NOMO-1 treated with DMSO at 0.1 percent for 48 hours (cell line): Measurements from ENCODE around the gene AZU1.

Experiments
- DNase-seq: peaks from one replicate; lab custom pipeline; 2025; ENCODE audit not compliant: unreplicated experiment; lab: John Stamatoyannopoulos, UW

AZU1 gene, protein sequence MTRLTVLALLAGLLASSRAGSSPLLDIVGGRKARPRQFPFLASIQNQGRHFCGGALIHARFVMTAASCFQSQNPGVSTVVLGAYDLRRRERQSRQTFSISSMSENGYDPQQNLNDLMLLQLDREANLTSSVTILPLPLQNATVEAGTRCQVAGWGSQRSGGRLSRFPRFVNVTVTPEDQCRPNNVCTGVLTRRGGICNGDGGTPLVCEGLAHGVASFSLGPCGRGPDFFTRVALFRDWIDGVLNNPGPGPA

DNA sequence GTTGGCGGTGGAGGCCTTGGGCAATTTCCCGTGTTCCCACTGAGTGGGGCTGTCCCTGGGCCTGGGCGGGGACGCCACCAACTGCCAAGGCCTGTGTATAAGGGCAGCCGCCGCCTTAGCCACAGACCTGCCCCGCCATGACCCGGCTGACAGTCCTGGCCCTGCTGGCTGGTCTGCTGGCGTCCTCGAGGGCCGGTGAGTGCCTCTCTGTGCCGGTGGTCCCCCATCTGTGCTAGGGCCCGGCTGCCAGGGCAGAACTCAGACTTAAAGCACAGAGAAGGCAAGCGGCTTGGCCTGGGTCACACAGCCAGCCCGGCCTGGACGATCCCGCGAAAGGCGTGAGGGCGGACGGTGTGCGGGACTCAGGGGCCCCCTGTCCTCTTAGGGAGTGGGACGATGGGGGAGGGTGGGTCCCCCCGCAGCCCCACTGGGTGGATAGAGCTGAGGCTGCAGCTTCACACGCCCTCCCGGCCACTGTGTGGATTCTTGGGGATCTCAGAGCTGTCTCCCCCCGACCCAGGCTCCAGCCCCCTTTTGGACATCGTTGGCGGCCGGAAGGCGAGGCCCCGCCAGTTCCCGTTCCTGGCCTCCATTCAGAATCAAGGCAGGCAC lies at the start of gene AZU1:
Gene AZU1, plus strand, starts transcription at position 128 of the 612 bp plus-strand sequence. Its CDS starts 10 bp downstream, at position 138.
- peak; percentile 80 for DNase-seq

DNA sequence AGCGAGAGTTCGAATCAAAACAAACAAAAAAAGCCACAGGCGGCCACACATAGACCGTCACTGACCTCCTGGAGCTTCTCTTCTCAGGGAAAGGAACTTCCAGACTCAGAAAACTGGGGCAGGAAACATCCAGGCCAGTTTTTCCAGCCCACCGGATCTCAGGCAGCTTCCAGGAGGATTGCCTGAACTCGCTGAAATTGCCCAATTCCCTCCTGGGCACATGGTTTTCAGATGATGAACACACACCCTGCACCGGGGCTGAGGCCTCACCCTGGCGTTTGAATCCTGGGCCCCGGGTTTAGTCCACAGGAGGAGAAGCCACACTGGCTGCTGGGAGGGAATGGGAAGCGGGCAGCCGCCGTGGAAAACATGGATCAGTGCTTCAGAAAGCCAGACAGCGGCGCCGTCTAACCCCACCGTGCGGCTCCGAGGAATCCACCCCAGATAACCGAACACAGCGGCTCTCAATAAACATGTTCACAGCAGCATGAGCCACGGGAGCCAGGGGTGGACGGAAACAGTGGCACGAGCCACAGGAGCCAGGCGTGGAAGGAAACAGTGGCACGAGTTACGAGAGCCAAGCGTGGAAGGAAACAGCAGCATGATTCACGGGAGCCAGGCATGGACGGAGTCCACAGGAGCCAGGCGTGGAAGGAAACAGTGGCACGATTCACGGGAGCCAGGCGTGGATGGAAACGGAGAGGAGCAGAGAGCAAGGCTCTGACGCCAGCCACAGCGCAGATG lies 48.6 kb upstream of the AZU1 start:
- DNase-seq, result no peak

DNA sequence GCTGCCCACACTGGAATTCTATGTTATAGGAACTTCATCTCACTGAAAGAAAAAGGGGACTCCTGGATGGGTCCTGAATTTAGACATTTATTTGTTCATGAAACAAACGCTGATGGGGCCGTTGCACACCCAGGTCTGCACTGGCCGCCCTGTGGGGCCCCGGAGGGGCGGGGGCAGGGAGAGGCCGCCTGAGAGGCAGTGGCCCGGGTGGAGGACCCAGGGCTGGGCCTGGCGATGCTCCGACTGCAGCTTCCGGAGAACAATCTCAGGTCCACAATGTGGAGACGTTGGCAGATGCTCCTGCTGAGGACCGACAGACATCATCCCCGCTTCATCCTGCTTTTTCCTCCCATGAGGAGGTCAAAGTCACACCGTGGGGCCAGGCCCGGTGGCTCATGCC lies 46.7 kb upstream of the AZU1 start:
- no peak for DNase-seq

DNA sequence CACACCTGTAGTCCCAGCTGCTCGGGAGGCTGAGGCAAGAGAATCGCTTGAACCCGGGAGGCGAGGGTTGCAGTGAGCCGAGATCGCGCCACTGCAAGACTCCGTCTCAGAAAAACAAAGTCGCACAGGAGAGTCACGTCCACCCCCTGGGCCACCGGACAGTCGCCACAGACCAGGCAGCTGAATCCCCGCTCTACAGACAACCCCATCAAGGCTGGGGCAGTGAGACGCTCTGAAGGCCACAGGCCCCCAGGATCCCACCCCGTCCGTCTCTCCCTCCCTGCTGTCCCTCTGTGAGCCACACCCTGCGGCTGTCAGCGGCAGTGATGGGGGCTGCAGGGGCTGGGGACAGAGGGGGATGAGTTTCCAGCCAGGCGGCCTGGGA lies 45.8 kb upstream of the AZU1 start:
- no peak for DNase-seq

DNA sequence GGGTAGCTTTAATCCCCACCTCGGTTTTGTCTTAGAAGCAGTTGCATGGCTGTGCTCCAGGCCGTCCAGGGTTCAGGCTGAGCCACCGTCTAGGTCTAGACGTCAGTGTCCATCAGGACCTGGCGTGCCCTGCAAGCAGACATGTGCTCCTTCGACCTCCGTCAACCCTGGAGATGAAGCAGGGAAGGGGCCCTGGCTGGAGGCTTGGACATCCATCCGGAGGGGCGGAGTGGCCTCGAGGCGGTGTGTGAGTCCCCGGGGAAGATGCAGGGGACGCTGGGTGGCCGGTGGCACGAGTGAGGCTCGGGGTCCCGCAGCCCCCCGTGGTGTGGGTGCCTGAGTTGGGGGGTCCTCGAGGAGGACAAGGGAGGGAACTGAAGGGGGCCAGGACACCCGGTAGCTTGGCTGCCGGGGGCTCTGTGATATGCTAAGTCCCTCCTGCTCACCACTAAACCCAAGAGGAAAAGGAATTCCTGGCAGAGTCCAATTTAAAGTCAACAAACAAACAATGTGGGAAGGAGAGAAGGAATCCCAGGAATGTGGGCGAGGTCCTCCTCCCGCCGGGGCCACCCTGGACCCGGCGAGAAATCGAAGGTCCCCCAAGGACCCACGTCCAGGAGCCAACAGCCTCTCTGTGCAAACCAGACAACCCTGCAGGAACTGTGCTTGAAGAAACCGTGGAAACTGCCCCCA lies 45.3 kb upstream of the AZU1 start:
- DNase-seq, result no peak

DNA sequence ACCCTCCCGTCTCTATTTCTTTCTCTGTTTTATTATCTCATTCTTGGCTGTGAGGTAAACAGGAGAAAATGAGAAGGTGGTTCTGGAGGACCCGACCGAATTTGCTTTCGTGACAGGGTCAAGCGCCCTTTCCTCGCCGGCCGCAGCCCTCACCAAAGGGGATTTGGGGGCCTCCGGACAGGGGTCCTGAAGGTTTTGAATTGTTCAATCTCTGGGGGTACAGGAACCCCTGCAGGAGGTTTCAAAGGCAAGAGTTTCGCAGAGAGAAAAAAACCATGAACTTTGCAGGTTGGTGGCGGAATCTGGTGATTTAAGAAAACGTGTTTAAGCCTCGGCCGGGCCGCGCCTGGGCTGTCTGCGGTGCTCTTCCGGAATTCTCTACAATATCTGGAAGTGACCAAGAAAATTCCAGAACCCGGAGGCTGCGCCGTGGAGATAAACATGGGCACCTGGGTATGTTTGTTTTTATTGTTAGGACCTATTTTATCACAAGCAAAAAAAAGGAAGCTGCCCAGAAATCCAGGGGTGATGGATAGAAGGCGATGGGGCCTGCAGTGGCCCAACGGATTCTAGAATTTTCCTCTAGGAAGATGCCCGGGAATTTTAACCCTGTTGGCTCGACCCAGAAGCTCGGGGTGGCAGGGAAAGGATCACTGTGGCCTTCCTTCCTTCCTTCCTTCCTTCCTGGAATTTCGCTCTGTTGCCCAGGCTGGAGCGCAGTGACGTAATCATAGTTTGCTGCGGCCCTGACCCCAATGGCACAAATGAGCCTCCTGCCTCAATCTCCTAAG lies 44.6 kb upstream of the AZU1 start:
- no peak for DNase-seq

DNA sequence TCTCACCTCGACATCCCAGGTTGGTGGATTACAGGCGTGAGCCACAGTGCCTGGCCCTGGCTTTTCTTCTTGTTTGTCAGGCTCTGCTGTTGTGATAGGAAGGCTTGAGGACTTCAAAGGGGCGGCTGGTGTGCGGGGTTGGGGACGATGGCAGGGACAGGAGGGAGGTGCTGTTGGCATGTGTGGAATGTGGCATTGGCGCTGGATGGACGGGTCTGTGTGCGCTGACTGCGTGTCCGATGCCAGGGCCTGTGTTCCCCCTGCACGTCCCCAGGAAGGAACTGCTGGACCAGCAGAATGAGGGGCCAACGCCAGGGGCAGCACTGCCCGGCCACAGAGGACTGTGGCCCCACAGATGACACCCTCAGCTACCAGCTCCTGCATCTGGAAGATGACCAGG lies 43.1 kb upstream of the AZU1 start:
- no peak for DNase-seq

DNA sequence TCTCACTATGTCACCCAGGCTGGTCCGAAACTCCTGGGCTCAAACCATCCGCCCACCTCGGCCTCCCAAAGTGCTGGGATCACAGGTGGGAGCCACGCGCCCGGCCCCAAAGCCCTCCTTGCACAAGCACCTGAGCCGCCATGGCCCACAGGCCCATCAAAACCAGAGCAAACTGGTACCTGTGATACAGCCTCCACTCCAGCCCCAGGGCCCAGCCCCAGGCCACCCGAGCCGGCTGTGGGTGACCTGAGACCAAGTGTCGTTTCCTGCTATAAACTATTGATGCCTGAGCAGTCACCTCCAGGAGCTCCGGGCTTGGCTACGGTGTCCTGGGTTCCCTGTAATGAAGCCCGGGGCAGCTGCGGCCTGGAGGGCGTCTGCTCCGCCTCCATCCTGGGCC lies 40.1 kb upstream of the AZU1 start:
- DNase-seq, result no peak

DNA sequence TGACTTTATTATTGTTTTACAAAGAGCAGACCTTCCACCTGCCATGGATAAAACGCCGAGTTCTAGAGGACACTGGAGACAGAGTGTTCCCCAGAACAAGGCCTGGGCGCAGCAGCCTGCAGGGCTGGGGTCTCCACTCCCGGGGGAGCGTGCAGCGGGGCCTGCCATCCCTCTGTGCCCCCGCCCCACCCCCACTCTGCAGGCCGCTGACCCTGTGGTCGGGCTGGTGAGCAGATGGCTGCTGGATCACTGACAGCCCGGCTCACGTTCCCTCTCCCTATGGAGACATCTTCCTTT lies 39.0 kb upstream of the AZU1 start:
- DNase-seq, result no peak

DNA sequence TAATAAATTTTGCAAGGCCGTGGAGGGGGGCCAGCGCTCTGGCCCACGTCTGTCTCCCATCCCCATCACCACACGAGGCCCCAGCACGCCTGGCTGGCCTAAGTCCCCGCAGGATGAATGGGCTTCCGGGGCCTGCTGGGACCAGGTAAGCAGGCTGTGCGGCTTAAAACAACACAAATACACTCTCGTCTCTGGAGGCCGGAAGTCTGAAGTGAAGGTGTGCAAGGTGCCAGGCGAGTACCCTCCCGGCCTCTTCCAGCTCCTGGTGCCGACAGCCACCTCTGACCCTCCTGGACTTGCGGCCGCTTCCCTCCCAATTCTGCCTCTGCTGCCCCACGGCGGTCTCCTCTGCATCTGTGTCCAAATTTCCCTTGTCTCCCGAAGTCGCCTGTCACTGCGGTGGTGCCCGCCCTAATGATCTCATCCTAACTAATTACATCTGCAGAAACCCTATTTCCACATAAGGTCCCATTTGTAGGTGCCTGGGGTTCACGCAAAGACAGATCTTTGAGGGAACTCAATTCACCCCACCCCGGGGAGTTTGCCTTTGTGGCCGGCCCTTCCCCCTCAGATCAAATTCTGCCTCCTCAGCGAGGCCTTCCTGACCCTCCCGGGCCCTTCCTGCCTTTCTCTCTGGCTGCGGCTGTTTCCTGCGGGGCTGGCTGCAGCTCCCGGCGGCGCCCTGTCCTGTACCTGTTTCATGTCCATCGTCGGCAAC lies 38.5 kb upstream of the AZU1 start:
- DNase-seq, result no peak

DNA sequence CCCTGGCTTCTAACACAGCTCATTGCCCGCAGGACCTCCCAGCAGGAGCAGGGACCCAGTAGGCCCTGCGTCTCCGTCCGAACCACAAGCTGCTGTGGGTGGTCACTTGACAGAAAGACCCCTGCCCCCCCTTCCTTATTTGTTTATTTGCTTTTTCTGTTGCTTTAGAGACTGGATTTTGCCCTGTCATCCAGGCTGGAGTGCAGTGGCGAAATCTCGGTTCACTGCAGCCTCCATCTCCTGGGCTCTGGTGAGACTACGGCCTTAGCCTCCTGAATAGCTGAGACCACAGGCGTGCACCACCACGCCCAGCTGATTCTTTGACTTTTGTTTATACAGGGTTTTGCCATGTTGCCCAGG lies 38.0 kb upstream of the AZU1 start:
- DNase-seq, result no peak

DNA sequence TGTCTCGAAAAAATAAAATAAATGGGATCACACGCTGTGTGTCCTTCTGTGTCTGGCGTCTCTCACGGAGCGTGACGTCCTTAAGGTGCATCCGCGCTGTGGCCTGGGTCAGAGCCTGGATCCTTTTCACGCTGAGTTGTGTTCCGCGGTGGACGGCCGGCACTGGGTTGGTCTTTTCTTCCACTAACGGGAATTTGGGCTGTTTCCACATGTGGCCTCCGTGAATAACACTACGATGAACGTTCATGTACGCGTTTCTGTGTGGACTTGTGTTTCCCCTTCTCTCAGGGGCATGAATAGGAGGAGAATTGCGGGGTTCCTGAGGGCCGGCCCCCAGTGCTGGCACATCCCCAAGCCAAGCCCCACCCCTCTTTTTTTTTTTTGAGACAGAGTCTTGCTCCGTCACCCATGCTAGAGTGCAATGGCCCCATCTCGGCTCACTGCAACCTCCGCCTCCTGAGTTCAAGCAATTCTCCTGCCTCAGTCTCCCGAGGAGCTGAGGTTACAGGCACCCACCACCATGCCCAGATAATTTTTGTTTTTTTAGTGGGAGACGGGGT lies 36.5 kb upstream of the AZU1 start:
- DNase-seq, result no peak

DNA sequence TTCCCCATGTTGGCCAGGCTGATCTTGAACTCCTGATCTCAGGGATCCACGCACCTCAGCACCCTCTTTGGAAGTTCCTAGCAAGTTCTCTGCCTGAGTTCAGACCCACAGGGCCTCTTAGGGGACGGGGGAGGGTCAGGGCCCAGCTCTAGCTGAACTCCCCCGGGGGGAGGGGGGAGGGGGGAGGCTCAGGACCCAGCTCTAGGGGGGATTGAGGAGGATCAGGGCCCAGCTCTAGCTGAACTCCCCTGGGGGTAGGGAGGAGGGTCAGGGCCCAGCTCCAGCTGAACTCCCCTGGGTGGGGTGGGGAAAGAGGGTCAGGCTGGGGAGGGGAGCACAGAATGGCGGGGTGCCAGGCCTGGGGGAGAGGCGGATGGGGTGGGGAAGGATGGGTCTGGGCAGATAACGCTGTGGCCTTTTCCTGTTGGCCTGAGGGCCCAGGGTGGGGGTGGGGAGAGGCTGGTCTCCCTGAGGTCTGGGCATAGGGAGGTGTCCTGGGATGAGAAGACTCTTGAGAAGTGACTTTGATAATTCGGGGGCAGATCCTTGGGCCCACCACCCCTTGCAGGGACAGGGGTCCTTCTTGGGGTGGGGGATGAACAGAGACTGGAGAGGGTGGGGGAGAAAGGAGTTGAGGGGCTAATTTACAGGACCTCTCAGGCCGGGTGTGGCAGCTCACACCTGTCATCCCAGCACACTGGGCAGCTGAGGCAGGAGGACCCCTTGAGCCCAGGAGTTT lies 35.9 kb upstream of the AZU1 start:
- no peak for DNase-seq

DNA sequence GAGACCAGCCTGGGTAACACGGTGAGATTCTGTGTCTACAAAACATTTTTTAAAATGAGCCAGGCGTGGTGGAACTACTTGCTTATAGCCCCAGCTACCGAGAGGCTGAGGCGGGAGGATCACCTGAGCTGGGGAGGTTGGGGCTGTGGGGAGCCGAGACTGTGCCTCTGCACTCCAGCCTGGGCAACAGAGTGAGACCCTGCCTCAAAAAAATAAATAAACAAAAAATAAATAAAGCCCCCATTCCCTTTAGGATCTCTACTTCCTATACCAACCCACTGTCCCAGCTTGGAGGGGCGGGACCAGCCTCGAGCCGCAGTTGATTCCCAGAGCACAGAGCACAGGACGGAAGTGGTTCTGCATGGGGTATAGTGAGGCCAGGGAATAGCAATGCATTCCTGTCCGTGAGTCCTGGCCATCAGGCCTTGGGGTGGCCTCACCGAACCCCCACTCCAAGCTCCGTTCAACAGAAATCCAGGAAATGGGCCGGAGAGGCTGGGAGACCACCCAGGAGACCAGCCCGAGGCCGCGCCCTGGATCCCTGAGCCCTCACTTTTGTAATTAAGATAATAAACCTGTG lies 35.2 kb upstream of the AZU1 start:
- no peak for DNase-seq

DNA sequence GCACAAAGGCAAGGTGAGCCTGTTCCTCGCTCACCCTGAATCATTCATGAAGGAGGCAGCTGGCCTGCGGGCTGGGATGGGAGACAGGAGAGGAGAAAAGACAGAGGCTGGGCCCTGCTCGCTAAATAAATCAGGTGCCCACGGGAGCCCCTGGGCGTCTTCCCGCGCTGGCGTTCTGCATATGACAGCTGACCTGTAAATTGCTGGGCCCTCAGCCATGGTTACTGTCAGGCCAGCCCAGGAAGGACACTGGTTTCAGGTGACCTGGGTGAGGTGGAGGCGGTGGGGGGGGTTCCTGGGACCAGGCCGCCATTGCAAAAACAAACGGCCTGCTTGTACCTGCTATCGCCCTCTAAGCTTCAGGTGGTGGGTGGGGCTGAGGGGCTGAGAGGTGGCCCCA lies 33.8 kb upstream of the AZU1 start:
- DNase-seq, result no peak

DNA sequence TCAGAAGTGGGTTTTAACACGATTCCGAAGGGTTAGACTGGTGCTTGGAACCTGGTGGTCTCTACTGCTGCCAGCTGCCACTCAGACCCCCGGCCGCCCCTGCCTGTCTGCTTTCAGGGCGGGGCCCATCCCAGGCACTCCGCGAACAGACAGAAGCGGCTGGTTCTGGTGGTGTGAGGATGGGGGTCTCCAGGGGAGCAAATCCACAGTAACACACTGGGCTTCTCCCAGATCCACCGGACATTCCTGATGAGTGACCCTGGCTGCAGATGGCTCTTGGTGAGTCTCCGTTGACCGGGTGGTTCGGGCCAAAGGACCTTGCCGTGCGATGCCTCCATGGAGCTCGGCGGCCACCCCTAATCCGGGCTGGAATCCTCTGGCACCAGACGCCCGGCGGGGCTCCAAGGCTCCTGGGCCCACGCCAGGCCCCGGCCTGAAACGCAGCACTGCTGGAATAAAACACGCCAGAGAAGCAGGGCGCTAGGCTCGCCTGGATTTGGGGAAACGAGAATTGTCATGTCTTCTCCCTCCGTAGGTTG lies 32.5 kb upstream of the AZU1 start:
- DNase-seq, result no peak

DNA sequence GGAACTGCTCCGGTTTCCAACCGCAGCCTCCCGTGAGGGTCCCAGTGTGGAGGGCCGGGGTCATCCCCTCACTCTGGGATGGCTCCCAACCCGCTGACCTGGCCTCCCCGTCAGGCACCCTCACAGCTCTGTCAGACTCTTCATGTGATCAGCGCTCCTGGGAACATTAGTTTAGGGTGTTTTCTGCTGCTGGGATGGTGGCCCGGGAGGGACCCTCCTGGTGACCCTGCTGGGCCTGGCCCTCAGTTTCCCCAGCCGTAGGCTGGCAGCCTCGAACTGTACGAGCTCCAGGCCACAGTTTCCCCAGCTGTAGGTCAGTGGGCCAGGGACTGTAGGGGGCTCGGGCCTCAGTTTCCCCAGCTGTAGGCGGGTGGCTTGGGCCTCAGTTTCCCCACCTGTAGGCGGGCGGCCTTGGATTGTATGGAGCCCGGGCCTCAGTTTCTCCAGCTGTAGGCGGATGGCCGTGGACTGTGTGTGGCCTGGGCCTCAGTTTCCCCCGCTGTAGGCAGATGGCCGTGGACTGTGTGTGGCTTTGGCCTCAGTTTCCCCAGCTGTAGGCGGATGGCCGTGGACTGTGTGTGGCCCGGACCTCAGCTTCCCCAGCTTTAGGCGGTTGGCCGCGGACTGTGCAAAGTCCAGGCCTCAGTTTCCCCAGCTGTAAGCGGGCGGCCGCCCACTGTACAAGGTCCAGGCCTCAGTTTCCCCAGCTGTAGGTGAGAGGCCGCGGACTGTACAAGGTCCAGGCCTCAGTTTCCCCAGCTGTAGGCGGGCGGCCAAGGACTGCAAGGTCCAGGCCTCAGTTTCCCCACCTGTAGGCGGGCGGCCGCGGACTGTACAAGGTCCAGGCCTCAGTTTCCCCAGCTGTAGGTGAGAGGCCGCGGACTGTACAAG lies 31.7 kb upstream of the AZU1 start:
- no peak for DNase-seq
